Subcutaneous abdominal adipose tissue (tissue), 5 donors: Measurements from ENCODE around the gene CCDC85C.
"Not testable (repeated sequence)": the region's sequence is repeated elsewhere in the genome, so short reads cannot be mapped to it uniquely, and the experiment has no call there.

ENCODE experiments used
- H3K27ac ChIP-seq: one replicate; pipeline ENCODE4 v1.7.0; 2013; ENCODE audit warnings: low read depth, mild to moderate bottlenecking, inconsistent platforms, low read length, moderate library complexity
- H3K27me3 ChIP-seq, 5 donors: one replicate each; pipeline ENCODE4 v1.7.0; 2013; ENCODE audit warnings: low read length in 5 of 5, inconsistent platforms in 1 of 5; ENCODE audit not compliant: control insufficient read depth in 5 of 5, insufficient read depth in 4 of 5
- H3K36me3 ChIP-seq, 5 donors: one replicate each; pipeline ENCODE4 v1.7.0; 2013; ENCODE audit warnings: low read length in 5 of 5; ENCODE audit not compliant: control insufficient read depth in 5 of 5, insufficient read depth in 5 of 5
- H3K4me1 ChIP-seq, 5 donors: one replicate each; pipeline ENCODE4 v1.7.0; 2013; ENCODE audit warnings: low read length in 5 of 5, mild to moderate bottlenecking in 3 of 5, moderate library complexity in 1 of 5; ENCODE audit not compliant: control insufficient read depth in 5 of 5, insufficient read depth in 5 of 5
- H3K4me3 ChIP-seq, 5 donors: one replicate each; pipeline ENCODE4 v1.7.0; 2013; ENCODE audit warnings: low read length in 5 of 5, low read depth in 1 of 5
- H3K9ac ChIP-seq, 5 donors: one replicate each; pipeline ENCODE4 v1.7.0; 2013; ENCODE audit warnings: low read length in 5 of 5, mild to moderate bottlenecking in 4 of 5, moderate library complexity in 3 of 5
- H3K9me3 ChIP-seq, 5 donors: one replicate each; pipeline ENCODE4 v1.7.0; 2013; ENCODE audit warnings: low read length in 5 of 5; ENCODE audit not compliant: control insufficient read depth in 5 of 5
- donor health status: healthy.
- donor health status: healthy.
- donor health status: healthy.
- donor health status: healthy.
- donor health status: healthy.

The CCDC85C gene

GRCh38 chr14:99644723-99645544, 40.9 kb upstream of the CCDC85C start, which contains the start of gene HHIPL1:
TSS of gene HHIPL1 (plus strand) at chr14:99645129. CDS start at chr14:99645208, 79 bp downstream.
- Histone ChIP-seq H3K36me3 (no peaks in the 10 kb centered on the region), H3K4me1 (peaks cover 0 to 18% (median 14%) of the 10 kb centered on the region in 5 donors), H3K9me3 (no peaks in the 10 kb centered on the region), H3K9ac (peak within 1 kb of the TSS in 3 of 5 donors; percentile 42 to 74 (median 56)), H3K27ac (no peak within 1 kb of the TSS), H3K27me3 (peaks cover 3 to 19% (median 11%) of the 10 kb centered on the region in 5 donors), H3K4me3 (peak within 1 kb of the TSS; percentile 41 to 68 (median 55))

DNA sequence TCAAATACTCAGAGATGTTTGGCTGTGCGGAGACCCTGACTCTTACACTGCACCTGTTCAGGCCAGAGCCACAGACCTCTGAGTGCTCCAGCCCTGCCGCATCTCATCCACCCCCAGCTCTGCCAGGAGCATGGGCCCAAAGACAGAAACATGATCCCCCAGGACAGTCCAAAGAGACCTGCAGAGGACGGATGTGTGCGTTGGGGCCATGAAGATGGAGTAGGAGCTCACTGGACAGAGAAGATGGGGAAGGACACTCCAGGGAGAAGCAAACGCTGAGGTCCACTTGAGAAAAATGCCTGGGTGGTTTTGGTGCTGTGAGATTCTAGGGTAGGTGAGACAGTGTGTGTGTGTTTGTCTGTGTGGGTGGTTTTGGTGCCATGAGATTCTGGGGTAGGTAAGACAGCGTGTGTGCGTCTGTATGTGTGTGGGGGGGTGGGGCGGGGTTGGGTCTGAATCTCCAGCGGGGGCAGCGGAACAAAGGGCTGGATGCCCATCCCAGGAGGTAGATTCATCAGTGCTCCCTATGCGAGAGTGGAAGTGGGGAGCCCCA, 40.1 kb upstream of the CCDC85C start:
- no peak overlapping the region for H3K9ac ChIP-seq
- no peak overlapping the region for H3K27ac ChIP-seq
- H3K36me3 ChIP-seq, result no peaks in the 10 kb centered on the region
- peak overlapping the region in 2 of 5 donors; percentile 62 to 68 for H3K4me3 ChIP-seq
- no peaks in the 10 kb centered on the region for H3K9me3 ChIP-seq
- H3K4me1 ChIP-seq, result peaks cover 0 to 18% (median 14%) of the 10 kb centered on the region in 5 donors
- peaks cover 3 to 19% (median 11%) of the 10 kb centered on the region in 5 donors for H3K27me3 ChIP-seq

- Histone ChIP-seq H3K27ac (no peak overlapping the region), H3K36me3 (no peaks in the 10 kb centered on the region), H3K9ac (no peak overlapping the region), H3K27me3 (peaks cover 3 to 19% (median 11%) of the 10 kb centered on the region in 5 donors), H3K9me3 (no peaks in the 10 kb centered on the region), H3K4me3 (no peak overlapping the region), H3K4me1 (peaks cover 0 to 18% (median 14%) of the 10 kb centered on the region in 5 donors)
Measured at GRCh38 chr14:99643343-99643742, 39.3 kb upstream of the CCDC85C start.

DNA sequence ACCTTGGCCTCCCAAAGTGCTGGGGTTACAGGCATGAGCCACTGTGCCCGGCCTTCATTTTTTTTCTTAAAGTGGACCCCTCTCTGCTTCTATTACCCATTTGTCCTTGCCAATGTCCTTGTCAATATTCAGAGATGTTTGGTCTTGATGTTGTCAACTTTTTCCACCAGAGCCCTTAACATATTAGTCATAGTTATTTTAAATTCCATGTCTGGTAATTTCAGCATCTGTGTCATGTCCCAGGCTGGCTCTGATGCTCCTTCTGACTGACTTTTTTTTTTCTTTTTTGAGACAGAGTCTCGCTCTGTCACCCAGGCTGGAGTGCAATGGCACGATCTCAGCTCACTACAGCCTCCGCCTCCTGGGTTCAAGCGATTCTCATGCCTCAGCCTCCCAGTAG, 38.8 kb upstream of the CCDC85C start:
- not testable (repeated sequence) for H3K9ac ChIP-seq, H3K9me3 ChIP-seq, H3K27ac ChIP-seq, H3K4me3 ChIP-seq, H3K36me3 ChIP-seq
- peaks cover 3 to 19% (median 11%) of the 10 kb centered on the region in 5 donors for H3K27me3 ChIP-seq
- peaks cover 0 to 18% (median 14%) of the 10 kb centered on the region in 5 donors for H3K4me1 ChIP-seq

GRCh38 chr14:99637624-99638023, 33.6 kb upstream of the CCDC85C start:
- Histone ChIP-seq H3K27me3 (peaks cover 0 to 4% (median 0%) of the 10 kb centered on the region in 5 donors), H3K4me1 (no peaks in the 10 kb centered on the region), H3K4me3 (no peak overlapping the region), H3K9ac (no peak overlapping the region), H3K36me3 (no peaks in the 10 kb centered on the region), H3K9me3 (no peaks in the 10 kb centered on the region), H3K27ac (no peak overlapping the region)

DNA sequence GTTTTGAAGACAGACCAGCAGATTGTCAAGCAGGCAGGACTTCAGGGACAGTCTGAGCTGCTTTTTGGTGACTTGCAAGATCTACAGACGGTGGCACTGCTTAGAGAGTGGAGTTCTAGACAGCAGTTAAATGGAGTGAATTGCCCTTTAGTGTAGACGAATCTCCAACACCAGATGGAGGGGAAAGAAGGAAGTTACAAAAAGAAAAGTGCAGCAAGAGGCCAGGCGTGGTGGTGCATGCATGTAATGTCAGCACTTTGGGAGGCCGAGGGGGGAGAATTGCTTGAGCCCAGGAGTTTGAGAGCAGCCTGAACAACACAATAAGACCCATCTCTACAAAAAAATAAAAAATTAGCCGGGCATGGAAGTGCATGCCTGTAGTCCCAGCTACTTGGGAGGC, 32.5 kb upstream of the CCDC85C start:
- no peak overlapping the region for H3K9ac ChIP-seq
- H3K4me3 ChIP-seq, result no peak overlapping the region
- H3K9me3 ChIP-seq, result no peaks in the 10 kb centered on the region
- H3K36me3 ChIP-seq, result no peaks in the 10 kb centered on the region
- H3K4me1 ChIP-seq, result no peaks in the 10 kb centered on the region
- no peak overlapping the region for H3K27ac ChIP-seq
- H3K27me3 ChIP-seq, result peaks cover 0 to 4% (median 0%) of the 10 kb centered on the region in 5 donors

DNA sequence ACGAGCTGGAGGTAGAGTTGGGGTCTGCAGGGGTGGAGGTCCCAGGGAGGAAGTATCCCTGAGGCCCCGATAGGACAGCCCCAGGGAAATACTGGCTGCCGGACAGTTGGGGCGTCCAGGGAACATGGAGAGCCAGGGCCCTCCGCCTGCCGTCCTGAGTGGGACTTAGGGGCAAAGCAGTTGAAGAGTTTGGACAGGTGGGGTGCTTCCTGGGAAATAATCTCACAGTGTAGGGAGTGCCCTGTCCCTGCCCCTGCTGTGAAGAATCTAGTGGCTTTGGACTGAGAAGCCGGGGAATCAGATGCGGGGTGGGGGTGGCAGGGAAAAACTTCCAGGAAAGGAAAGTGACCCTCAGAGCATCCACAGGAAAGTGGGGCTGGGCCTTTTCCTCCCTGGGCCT, 31.1 kb upstream of the CCDC85C start:
- no peak overlapping the region for H3K27ac ChIP-seq
- no peaks in the 10 kb centered on the region for H3K36me3 ChIP-seq
- no peak overlapping the region for H3K4me3 ChIP-seq
- no peaks in the 10 kb centered on the region for H3K9me3 ChIP-seq
- no peak overlapping the region for H3K9ac ChIP-seq
- H3K4me1 ChIP-seq, result no peaks in the 10 kb centered on the region
- H3K27me3 ChIP-seq, result peaks cover 0 to 5% (median 0%) of the 10 kb centered on the region in 5 donors

GRCh38 chr14:99634443-99634842, 30.4 kb upstream of the CCDC85C start:
- H3K36me3 ChIP-seq, result no peaks in the 10 kb centered on the region
- no peak overlapping the region for H3K9ac ChIP-seq

DNA sequence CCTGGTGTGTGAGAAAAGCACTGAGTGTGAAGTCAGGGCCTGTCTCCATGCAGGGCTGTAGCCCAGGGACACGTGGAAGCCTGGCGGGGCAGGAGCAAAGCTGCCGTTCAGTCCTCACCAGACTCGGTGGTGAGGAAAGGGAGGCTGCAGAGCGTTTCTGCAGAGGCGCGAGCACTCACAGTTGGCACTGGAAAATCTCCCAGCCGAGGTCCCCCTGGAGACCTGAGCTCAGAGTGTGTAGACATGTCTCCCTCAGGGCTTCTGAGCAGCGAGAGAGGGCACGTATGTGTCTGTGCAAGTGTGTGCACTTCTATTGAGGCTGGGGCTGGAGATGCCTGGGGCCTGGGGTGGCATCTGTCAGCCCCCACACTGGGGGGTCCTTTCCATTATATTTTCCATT, 29.9 kb upstream of the CCDC85C start:
- H3K36me3 ChIP-seq, result no peaks in the 10 kb centered on the region
- H3K27me3 ChIP-seq, result peaks cover 0 to 5% (median 0%) of the 10 kb centered on the region in 5 donors
- H3K9me3 ChIP-seq, result no peaks in the 10 kb centered on the region
- H3K4me1 ChIP-seq, result peaks cover 0 to 3% (median 0%) of the 10 kb centered on the region in 5 donors
- H3K4me3 ChIP-seq, result no peak overlapping the region
- no peak overlapping the region for H3K27ac ChIP-seq
- H3K9ac ChIP-seq, result no peak overlapping the region

More at GRCh38 chr14:99634443-99634842, 30.4 kb upstream of the CCDC85C start:
- Histone ChIP-seq H3K4me1 (no peaks in the 10 kb centered on the region), H3K4me3 (no peak overlapping the region), H3K27ac (no peak overlapping the region), H3K9me3 (no peaks in the 10 kb centered on the region), H3K27me3 (peaks cover 0 to 5% (median 0%) of the 10 kb centered on the region in 5 donors)

- Histone ChIP-seq H3K9ac (no peak overlapping the region), H3K27ac (no peak overlapping the region), H3K9me3 (no peaks in the 10 kb centered on the region), H3K27me3 (peaks cover 0 to 5% (median 2%) of the 10 kb centered on the region in 5 donors), H3K36me3 (no peaks in the 10 kb centered on the region), H3K4me3 (no peak overlapping the region), H3K4me1 (peaks cover 0 to 5% (median 0%) of the 10 kb centered on the region in 5 donors)
Measured at GRCh38 chr14:99633141-99633540, 29.1 kb upstream of the CCDC85C start.
